Measurements from ENCODE around the gene ANKFN1.

DNA sequence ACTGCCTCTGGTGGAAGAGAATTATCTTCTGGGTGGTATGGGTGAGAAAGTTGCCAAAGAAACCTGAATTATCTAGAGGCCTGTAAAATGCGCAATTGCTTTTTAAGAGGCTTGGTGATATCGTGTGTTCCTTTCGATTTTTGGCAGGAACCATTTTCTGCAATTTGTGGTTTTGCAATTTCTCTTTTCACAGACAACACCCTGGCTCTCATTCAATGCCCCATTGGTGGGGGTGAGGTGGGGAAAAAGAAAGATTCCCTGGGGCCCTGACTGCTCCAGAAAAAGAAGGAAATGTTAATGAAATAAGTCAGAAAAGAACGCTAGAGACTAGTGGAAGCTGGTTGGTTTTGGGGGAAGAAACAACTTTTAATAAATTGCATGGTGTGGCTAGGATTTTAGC is 77.4 kb downstream of the ANKFN1 start:
- TF ChIP-seq, protein P1, sequence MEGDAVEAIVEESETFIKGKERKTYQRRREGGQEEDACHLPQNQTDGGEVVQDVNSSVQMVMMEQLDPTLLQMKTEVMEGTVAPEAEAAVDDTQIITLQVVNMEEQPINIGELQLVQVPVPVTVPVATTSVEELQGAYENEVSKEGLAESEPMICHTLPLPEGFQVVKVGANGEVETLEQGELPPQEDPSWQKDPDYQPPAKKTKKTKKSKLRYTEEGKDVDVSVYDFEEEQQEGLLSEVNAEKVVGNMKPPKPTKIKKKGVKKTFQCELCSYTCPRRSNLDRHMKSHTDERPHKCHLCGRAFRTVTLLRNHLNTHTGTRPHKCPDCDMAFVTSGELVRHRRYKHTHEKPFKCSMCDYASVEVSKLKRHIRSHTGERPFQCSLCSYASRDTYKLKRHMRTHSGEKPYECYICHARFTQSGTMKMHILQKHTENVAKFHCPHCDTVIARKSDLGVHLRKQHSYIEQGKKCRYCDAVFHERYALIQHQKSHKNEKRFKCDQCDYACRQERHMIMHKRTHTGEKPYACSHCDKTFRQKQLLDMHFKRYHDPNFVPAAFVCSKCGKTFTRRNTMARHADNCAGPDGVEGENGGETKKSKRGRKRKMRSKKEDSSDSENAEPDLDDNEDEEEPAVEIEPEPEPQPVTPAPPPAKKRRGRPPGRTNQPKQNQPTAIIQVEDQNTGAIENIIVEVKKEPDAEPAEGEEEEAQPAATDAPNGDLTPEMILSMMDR (IDR thresholded peaks at IDR 0.05), result no peak
- no peak for TF ChIP-seq ZFX (IDR thresholded peaks at IDR 0.05; ENCODE audit: borderline replicate concordance)

Measured in 22Rv1 (cell line).